GM13976 (cell line): ENCODE measurements around the gene MAP3K12.

Source experiments
- DNase-seq: peaks from one replicate; pipeline ENCODE4 v3.0.0; 2012; ENCODE audit warnings: low spot score
- in situ Hi-C: fragments of 300-500 bp; cut with MboI; formaldehyde crosslinking; loops from one replicate; pipeline ENCODE4 v1.12.0; 2022; ENCODE audit warnings: low sequenced_read_pairs, mixed read lengths, inconsistent platforms; ENCODE audit not compliant: unreplicated experiment
- TF ChIP-seq, protein P1 (sequence below): IDR thresholded peaks from 2 replicates; pipeline ENCODE4 v1.5.1; 2012; ENCODE audit warnings: borderline replicate concordance, mild to moderate bottlenecking; ENCODE audit not compliant: insufficient read depth; ENCODE audit errors: extremely low read depth, missing control alignments, control extremely low read depth

The MAP3K12 gene

DNA sequence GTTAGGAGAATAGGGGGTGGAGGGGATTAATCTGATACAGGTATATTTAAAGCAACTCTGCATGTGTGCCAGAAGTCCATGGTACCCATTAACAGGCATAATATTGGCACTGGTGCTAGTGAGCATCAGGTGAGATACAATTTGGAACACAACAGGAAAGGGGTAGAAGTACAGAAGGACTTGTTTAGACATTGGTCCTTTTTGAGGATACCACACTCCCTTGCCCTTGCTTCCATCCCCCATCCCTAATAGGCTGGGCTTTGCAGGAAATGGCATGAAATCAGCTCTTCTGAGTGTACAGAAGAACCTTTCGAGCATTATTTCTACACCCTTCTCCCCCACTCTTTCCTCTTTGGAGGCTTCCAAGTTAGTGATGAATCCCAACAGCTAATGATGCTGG, 31.0 kb downstream of the MAP3K12 start:
- in situ Hi-C loops, result no loop called here
- TF ChIP-seq, protein P1, sequence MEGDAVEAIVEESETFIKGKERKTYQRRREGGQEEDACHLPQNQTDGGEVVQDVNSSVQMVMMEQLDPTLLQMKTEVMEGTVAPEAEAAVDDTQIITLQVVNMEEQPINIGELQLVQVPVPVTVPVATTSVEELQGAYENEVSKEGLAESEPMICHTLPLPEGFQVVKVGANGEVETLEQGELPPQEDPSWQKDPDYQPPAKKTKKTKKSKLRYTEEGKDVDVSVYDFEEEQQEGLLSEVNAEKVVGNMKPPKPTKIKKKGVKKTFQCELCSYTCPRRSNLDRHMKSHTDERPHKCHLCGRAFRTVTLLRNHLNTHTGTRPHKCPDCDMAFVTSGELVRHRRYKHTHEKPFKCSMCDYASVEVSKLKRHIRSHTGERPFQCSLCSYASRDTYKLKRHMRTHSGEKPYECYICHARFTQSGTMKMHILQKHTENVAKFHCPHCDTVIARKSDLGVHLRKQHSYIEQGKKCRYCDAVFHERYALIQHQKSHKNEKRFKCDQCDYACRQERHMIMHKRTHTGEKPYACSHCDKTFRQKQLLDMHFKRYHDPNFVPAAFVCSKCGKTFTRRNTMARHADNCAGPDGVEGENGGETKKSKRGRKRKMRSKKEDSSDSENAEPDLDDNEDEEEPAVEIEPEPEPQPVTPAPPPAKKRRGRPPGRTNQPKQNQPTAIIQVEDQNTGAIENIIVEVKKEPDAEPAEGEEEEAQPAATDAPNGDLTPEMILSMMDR, result no peak
- DNase-seq, result no peak

DNA sequence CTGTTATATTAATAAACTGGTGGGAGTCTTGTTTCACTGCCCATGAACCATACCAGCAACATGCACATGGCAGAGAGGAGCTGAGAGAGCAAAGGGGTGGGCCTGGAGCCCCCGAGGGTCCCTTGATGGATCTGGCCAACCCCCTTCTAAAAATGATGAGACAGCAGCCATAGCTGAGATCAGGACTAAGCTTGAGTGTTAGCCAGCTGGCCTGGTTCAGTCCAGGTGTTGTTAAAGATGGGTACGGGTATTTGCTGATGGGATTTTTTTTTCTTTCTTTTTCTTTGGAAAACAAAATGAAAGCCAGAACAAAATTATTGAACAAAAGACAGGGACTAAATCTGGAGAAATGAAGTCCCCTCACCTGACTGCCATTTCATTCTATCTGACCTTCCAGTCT, 31.4 kb downstream of the MAP3K12 start:
- TF ChIP-seq, protein P1, result no peak
- DNase-seq, result no peak
- in situ Hi-C loops, result no loop called here

DNA sequence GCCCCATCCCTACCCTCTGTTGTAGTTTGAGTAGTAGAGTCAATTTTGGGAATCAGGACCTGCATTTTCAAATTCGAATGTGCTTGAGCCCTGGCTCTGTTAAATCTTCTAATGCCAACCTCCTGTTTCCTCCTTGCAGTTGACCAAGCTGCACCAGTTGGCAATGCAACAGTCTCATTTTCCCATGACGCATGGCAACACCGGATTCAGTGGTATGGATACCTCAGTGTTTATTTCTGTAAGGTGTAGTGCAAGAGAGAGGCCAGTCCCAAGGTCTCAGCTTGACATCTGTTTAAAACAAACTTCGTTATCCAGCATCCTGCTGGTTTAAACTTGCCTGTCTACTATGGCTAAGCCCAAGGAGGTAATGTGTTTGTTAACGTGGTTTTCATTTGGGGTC, 32.2 kb downstream of the MAP3K12 start:
- in situ Hi-C loops, result no loop called here
- DNase-seq, result no peak
- TF ChIP-seq, protein P1, result no peak

DNA sequence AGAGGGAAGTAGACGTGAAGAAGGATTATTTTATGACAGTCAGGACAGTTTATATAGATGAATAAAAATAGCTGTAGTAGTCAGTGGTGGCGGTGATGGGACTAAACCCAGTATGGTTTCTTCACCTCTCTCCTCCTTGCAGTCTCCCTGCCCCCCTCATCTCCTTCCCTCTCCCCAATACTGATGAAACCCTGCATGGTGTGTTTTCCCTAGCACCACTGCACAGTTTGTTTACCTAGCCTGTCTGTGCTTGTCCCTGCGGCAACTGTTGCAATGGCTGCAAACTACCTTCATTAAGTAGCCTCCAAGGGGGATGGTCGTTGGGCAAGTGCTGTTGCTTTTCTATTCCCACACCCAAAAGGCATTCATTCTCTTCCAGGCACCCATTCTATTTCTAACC, 32.6 kb downstream of the MAP3K12 start:
- in situ Hi-C loops, result no loop called here
- no peak for DNase-seq
- TF ChIP-seq, protein P1, result no peak

DNA sequence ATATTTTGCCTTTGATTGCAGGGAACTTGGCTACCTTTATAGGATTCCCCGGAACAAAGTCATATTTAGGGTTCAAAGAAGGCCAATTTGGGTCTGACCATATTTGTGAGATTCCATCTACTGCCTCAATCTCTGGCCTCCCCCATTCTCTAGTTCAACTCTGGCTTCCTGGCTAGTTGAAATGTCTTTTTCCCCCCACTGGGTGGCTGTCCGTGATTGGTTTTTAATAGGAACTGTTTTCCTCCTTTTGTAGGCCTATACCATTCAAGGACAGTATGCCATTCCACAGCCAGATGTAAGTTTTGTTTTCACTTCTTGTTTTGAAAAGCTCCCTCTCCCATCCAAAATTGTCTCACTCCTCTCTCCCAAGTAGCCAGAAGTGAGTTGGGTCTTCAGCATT, 33.6 kb downstream of the MAP3K12 start:
- no peak for DNase-seq
- TF ChIP-seq, protein P1, result no peak
- in situ Hi-C loops, result no loop called here

DNA sequence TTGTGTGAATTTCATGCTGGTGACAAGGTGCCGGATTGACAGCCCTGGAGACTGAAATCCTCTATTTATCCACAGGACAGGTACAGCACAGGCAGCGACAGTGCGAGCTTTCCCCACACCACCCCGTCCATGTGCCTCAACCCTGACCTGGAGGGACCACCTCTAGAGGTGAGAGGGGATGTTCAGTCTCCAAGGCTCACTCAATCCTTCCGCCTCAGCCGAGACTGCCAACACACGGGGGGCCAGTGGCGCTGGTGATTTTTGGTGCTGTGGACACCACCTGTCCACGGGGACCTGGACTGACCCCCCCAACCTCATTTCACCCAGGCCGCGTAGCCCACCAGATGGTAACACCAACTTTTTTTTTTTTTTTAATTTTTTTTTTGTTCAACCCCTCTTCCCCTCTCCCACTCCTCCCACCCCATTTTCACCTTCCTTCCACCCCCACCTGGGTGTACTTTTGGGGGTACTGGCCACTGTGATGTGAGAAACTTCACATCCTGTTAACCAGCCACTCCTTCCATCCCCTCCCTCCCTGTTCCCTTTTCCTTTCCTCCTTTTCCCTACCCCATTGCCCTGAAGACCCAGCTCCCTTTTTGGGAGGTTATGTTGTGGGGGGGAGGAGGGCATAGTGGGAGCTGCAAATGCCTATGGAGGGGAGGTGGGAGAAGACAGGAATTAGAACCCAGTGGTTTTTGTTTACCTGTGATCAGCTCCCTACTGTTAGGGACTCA, 34.4 kb downstream of the MAP3K12 start:
- no peak for DNase-seq
- in situ Hi-C loops, result no loop called here
- TF ChIP-seq, protein P1, result no peak
